Activated T-cell treated with anti-CD3 and anti-CD28 coated beads, Interleukin-2, amount 50 U/mL, for 72 hours (primary cell): ENCODE data around the gene GYPE. TPM values are rescaled to one million over a fixed set of nuclear protein-coding genes. Genes with fewer than 3 reads are reported as not detected.
"Not testable (repeated sequence)": the region's sequence is repeated elsewhere in the genome, so short reads cannot be mapped to it uniquely, and the experiment has no call there.

Experiments used
- ATAC-seq, 2 donors: fragments of 150-1000 bp; cut with Tn5 transposase; replicated peaks in 1 of 2; 2 replicates each; pipeline ENCODE4 v1.10.0; 2021; ENCODE audit warnings: moderate library complexity in 2 of 2, mild to moderate bottlenecking in 1 of 2
- DNase-seq, 2 donors: peaks; one replicate each; pipeline ENCODE4 v3.0.0; 2021 to 2022; ENCODE audit warnings: mixed read lengths in 1 of 2
- H3K27ac Mint-ChIP-seq: one replicate; pipeline ENCODE4 v1.8.0; 2022; ENCODE audit warnings: mild to moderate bottlenecking, moderate library complexity, mixed read lengths
- H3K27me3 Mint-ChIP-seq: one replicate; pipeline ENCODE4 v1.8.0; 2022; ENCODE audit warnings: low read depth, mixed read lengths
- H3K36me3 Mint-ChIP-seq, 2 donors: one replicate each; pipeline ENCODE4 v1.8.0; 2022; ENCODE audit warnings: mixed read lengths in 2 of 2, mild to moderate bottlenecking in 1 of 2; ENCODE audit not compliant: insufficient read depth in 2 of 2
- H3K4me1 Mint-ChIP-seq: one replicate; pipeline ENCODE4 v1.8.0; 2022; ENCODE audit warnings: low read depth, mixed read lengths
- H3K4me3 Mint-ChIP-seq, 2 donors: one replicate each; pipeline ENCODE4 v1.8.0; 2022; ENCODE audit warnings: mild to moderate bottlenecking in 2 of 2, mixed read lengths in 2 of 2, moderate library complexity in 2 of 2
- H3K9me3 Mint-ChIP-seq, 2 donors: one replicate each; pipeline ENCODE4 v1.8.0; 2022; ENCODE audit warnings: mixed read lengths in 2 of 2
- total RNA-seq, 2 donors: library from RNA; stranded (reverse); gene quantifications; one replicate each; pipeline ENCODE4 v1.2.3, GENCODE V29; 2022

The GYPE gene
- total RNA-seq, 2 donors from 2014 or later = 0.46 to 0.79 TPM

DNA sequence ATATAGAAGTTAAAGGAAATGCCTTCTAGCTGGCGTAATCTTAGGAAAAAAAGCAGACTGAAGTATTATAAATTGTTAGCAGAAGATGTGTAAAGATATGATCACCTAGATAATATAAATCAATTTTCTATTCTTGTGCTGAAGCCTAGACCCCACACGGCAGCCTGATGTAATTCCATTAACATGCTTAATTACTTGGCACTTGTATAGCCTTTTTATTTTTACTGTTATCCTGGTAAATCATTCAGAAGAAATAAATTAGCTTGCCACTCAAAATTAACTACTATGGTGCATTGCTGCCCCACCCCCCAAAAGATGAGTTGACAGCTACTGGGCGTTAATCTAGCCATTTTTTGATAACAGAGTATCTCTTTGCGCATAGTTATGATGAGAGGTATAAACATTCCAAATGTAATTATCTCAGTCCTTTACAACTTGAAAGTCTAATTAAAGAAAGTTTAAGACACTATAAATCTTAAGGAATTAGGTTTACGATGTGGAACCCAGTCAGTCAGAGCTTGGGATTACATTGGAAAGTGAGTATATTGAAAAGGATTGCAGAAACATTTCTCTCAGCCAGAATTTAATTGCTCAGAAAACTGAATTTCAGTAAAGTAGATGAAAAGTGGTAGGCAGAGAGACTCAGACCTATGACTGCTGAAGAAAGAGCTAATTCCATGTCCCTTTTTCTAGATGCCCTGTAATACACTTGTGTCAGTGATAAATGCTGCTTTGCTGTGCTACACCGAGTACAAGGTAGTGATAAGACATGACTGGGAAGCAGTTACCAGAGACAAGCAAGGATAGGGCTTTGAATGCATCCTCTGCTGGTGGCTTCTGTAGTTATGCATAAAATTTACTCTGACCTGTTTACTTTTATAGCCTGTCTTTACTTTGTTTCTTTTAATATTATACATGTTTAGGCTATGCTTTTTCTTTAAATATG, 47.7 kb downstream of the GYPE start:
- H3K4me3 Mint-ChIP-seq, DNase-seq, H3K4me1 Mint-ChIP-seq, ATAC-seq, H3K27me3 Mint-ChIP-seq, H3K9me3 Mint-ChIP-seq, H3K36me3 Mint-ChIP-seq, H3K27ac Mint-ChIP-seq: not testable (repeated sequence)

DNA sequence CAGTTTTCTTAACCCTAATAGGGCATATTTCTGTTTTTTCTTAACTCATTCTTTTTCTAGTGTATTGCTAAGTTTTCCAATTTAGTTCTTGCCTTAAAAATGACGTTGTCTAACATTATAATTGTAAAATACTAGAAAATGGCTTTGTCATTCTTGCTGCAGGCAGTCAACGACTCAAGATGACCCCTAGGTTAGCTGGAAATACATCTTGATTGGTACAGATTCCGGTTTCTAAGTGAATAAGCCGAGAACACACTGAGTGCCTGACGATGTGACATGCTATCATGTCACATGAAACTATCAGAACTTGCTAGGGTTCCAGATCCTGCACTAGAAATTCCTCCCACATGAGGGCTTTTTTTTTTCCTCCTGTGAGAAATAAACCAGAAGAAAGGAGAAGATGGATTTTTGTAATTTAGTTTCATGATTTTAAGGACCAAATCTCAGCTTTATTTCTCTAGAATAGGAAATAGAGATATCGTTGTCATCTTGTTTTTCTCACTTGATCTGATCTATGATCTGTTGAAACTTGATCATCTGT, 49.3 kb downstream of the GYPE start:
- not testable (repeated sequence) for H3K9me3 Mint-ChIP-seq, H3K27me3 Mint-ChIP-seq, H3K27ac Mint-ChIP-seq

DNA sequence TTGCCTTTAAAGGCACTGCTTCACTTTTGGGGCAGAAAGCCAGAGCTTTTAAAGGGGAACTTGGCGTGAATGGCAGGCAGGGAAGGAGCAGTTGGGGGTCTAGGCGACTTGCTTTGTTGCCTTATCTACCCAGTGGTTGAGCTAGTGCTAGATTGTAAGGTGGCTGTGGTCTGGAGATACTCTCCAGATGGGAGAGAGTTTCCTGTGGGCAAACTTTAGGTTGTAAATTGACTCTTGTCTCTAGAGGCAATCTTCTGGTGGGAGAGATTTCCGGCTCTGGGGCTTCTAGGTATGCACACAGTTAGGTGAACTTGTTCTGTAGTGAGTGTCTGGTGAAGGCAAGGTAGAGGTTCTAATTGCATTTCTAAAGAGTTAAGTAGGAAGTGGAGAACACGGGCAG, 50.7 kb downstream of the GYPE start:
- H3K27me3 Mint-ChIP-seq, ATAC-seq, H3K9me3 Mint-ChIP-seq, H3K36me3 Mint-ChIP-seq, H3K27ac Mint-ChIP-seq, H3K4me1 Mint-ChIP-seq, DNase-seq, H3K4me3 Mint-ChIP-seq: not testable (repeated sequence)

More for the DNA sequence above, 49.3 kb downstream of the GYPE start:
- not testable (repeated sequence) for DNase-seq, ATAC-seq, H3K36me3 Mint-ChIP-seq, H3K4me1 Mint-ChIP-seq, H3K4me3 Mint-ChIP-seq

DNA sequence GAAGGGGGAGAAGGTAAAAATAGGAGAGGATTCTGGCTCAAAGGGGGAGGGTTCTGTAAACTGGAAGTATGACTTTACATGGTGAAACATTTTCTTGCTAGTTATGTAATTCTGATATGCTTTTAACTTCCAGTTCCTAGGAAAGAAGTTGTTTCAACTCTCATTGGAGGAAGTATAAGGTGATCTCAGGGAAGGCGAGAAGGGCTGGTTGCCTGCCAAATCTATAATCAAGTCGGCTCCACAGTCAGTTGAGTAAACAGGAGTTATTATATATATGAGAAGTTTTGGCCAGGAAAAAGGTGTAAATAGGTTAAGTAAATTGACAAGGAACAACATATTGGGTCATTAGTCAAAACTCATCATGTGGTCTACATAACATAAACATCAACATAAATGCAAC, 56.1 kb downstream of the GYPE start:
- H3K9me3 Mint-ChIP-seq, H3K36me3 Mint-ChIP-seq, H3K4me3 Mint-ChIP-seq, H3K27me3 Mint-ChIP-seq, H3K27ac Mint-ChIP-seq, DNase-seq, H3K4me1 Mint-ChIP-seq, ATAC-seq: not testable (repeated sequence)

DNA sequence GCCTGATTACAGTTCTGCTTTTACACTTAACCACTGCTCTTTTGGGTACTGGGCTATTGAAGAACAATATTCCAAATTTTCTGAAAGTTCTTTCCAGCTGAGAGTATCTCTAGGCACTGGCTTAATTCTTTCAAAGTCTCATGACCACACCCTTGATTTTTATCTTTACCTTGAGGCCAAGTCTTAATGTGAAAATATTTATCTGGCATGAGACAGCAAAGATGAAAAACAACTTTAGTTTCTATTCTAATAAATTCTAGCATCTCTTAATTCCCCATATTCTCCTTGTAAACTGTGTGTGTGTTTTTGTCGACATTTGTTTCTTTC, 61.9 kb downstream of the GYPE start:
- not testable (repeated sequence) for H3K9me3 Mint-ChIP-seq, H3K4me1 Mint-ChIP-seq, H3K36me3 Mint-ChIP-seq, DNase-seq, H3K27ac Mint-ChIP-seq, ATAC-seq, H3K27me3 Mint-ChIP-seq, H3K4me3 Mint-ChIP-seq

DNA sequence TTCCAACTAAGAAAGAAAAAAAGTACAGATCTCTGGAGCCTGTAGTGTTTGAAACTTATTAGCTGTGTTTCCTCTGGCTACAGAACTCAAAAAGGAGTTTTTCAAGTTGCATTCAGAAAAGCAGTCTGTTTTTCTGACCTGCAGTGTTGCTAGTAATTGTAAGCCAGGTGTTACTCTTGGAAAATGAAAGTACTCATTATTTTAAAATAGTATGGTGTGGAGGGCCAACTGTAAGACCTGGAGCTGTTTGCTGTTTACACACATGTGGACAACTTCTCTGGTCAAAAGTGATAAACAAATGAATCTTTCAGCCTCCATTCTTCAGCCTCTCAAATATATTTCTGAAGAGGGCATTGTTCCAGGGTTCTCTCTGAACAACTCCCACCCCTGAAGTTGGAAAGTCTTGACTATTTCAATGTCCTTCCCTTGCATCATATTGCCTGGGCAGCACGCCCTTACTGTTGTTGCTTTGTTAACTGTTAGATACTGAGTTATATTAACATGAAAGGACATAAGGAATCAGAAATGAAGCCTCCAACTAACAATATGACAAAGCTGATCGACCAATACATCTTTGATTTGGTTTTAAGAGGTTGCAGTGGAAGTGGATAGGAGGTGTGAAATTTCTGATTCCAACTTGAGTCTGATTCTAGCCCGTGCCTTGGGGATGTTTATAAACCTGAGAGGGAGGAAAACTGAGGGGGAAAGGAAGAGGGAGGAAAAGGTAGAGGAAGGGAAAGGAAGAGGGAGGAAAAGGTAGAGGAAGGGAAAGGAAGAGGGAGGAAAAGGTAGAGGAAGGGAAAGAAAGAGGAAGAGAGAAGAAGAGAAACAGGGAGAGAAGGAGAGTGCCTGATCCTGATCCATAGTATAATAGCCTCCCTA, 62.5 kb downstream of the GYPE start:
- not testable (repeated sequence) for H3K27ac Mint-ChIP-seq, ATAC-seq, H3K4me3 Mint-ChIP-seq, H3K4me1 Mint-ChIP-seq, H3K9me3 Mint-ChIP-seq, DNase-seq, H3K36me3 Mint-ChIP-seq, H3K27me3 Mint-ChIP-seq

DNA sequence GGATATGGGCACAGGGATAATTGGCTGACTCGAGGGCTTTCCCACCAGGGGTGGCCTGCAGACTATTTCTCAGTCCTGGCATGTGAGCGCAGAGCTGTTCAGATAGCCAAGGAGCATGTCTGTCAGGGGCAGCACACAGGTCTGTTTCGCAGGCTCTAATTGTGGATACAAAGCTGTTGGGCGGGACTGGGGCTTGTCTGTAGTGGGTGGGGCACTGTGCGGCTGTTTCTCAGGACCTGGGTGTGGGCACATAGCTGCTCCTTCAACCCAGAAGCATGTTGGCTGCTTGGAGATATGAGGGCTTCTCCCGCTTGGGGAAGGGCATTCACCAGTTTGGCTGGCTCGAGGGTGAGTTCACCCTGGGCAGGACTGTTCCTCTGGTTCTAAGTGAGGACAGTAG, 65.9 kb downstream of the GYPE start:
- H3K9me3 Mint-ChIP-seq, H3K36me3 Mint-ChIP-seq, ATAC-seq, H3K27ac Mint-ChIP-seq, H3K27me3 Mint-ChIP-seq, H3K4me3 Mint-ChIP-seq, DNase-seq, H3K4me1 Mint-ChIP-seq: not testable (repeated sequence)

DNA sequence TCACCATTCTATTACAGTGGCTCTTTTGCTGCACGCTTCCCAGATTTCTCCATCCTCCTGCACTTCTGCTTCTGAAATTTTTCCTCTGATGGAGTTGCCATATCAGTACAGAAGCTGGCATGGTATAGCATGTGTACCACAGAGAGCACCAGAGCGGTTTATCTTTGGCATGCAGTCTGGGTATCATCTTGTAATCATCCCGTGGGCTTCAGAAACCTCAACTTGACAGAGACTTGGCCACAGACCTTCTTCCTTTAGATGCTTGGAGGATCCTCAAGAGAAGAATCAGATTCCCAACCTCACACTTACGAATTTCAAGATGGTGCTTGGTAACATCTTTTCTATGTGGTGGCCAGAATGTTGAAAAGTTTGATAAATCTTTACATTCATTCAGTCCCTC, 71.2 kb downstream of the GYPE start:
- H3K4me3 Mint-ChIP-seq, H3K4me1 Mint-ChIP-seq, H3K27ac Mint-ChIP-seq, ATAC-seq, H3K36me3 Mint-ChIP-seq, H3K9me3 Mint-ChIP-seq, H3K27me3 Mint-ChIP-seq, DNase-seq: not testable (repeated sequence)

DNA sequence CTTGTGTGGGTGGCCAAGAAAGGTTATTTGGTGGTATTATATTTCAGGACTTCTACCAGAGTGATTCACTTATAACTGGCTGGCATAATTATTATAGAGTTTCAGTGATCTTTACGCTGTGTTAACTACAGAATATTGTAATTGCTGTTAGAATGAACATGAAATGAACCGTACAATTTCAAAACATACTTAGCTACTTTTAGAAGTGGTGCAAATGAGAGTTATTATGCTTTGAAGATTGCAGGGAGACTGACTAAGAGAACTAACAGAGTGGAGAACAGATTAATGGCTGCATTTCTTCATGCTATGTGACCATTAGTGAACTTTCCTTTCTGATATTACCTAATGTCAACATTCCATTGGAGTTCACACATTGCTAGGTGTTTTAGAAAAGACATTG, 71.7 kb downstream of the GYPE start:
- H3K36me3 Mint-ChIP-seq, H3K4me1 Mint-ChIP-seq, H3K27ac Mint-ChIP-seq, H3K9me3 Mint-ChIP-seq, DNase-seq, H3K4me3 Mint-ChIP-seq, H3K27me3 Mint-ChIP-seq, ATAC-seq: not testable (repeated sequence)

DNA sequence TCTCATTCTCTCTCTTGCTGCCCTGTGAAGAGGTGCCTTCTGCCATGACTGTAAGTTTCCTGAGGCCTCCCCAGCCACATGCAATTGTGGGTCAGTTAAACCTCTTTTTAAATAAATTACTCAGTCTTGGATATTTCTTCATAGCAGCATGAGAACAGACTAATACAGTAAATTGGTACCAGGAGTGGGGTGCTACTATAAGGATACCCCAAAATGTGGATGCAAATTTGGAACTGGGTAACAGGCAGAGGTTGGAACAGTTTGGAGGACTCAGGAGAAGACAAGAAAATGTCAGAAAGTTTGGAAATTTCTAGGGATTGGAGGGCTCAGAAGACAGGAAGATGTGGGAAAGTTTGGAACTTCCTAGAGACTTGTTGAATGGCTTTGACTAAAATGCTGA, 74.8 kb downstream of the GYPE start:
- peaks cover 7 to 11% of the 10 kb centered on the region in 2 donors for H3K36me3 Mint-ChIP-seq
- H3K9me3 Mint-ChIP-seq = not testable (repeated sequence)

DNA sequence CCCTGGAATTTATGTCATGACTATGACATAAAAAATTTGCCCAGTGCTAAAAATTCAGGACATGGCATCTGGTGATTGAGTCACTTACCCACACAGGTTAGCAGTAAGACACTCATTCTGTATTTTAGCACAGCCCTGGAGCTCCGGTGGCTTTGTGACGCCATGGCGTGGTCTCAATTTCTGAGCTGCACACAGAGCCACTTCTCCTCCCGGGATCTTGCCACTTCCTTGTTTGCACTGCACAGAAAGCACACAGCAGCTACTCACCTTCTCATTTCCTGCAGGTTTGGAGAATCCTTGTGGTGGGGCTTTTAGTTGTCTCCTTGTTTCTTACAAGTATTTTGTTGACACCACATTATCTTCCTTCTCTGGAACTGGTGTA, 76.1 kb downstream of the GYPE start:
- peaks cover 7 to 11% of the 10 kb centered on the region in 2 donors for H3K36me3 Mint-ChIP-seq
- not testable (repeated sequence) for H3K9me3 Mint-ChIP-seq, H3K4me3 Mint-ChIP-seq, H3K27me3 Mint-ChIP-seq, ATAC-seq, H3K4me1 Mint-ChIP-seq, H3K27ac Mint-ChIP-seq, DNase-seq

More for the DNA sequence above, 74.8 kb downstream of the GYPE start:
- DNase-seq, H3K27ac Mint-ChIP-seq, ATAC-seq, H3K4me1 Mint-ChIP-seq, H3K27me3 Mint-ChIP-seq, H3K4me3 Mint-ChIP-seq: not testable (repeated sequence)
